Measurements from ENCODE around the gene CD79A. TPM values are rescaled to one million over a fixed set of nuclear protein-coding genes. Genes with fewer than 3 reads are reported as not detected.

The CD79A gene
- total RNA-seq, 2 experiments from 2014 or later, result 3.7 to 3.8 TPM

DNA sequence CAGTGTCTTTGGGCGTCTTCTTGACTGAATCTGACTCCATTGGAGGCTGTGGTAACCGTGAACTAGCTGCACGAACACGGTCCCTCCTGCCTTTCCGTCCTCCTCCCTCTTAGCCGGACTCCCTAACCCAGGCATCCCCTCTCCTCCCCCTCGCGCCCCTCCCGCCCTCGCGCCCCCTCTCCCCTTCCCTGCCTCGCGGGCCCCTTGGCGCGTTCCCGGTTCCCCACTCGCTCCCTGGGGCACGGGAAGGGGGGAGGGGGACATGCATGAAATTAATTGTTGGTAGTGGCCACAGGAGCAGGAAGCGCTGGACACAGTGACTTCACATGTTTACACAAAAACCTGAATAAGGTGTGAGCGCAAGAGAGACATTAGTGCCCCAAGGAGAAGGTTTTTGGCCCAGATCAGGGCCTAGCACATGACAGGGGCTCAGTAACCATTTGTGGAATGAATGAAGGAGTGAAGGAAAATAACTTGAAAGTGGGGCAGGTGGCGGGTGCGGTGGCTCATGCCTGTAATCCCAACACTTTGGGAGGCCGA, 32.0 kb upstream of the CD79A start:
- no peak overlapping the region for H3K4me3 ChIP-seq (ENCODE audit: low read length)
- Mint-ChIP-seq H3K27me3 (no peaks in the 10 kb centered on the region), H3K4me1 (ENCODE audit: low read depth) (no peaks in the 10 kb centered on the region), H3K36me3 (ENCODE audit: low read depth) (no peaks in the 10 kb centered on the region), H3K27ac (no peak overlapping the region), H3K9me3 (no peaks in the 10 kb centered on the region), H3K4me3 (no peak overlapping the region)
- H3K4me1 ChIP-seq (ENCODE audit: insufficient read depth, low read length), result no peaks in the 10 kb centered on the region
- CTCF ChIA-PET, result no interaction called here
- peaks cover 0 to 10% of the 10 kb centered on the region in 2 experiments for H3K9me3 ChIP-seq (ENCODE audit: control insufficient read depth in 1 of 2, insufficient read depth in 1 of 2, low read length in 2 of 2)
- no peaks in the 10 kb centered on the region for H3K36me3 ChIP-seq (ENCODE audit: insufficient read depth, low read length)
- intact Hi-C loops (cut with DNase I, micrococcal nuclease), result no loop called here
- no peak overlapping the region for H3K27ac ChIP-seq (ENCODE audit: low read depth in 1 of 2, low read length in 2 of 2)
- no peaks in the 10 kb centered on the region for H3K27me3 ChIP-seq (ENCODE audit: control insufficient read depth in 1 of 2, insufficient read depth in 2 of 2, low read length in 2 of 2)
- DNase-seq, result no peak
- TF ChIP-seq, protein P1, sequence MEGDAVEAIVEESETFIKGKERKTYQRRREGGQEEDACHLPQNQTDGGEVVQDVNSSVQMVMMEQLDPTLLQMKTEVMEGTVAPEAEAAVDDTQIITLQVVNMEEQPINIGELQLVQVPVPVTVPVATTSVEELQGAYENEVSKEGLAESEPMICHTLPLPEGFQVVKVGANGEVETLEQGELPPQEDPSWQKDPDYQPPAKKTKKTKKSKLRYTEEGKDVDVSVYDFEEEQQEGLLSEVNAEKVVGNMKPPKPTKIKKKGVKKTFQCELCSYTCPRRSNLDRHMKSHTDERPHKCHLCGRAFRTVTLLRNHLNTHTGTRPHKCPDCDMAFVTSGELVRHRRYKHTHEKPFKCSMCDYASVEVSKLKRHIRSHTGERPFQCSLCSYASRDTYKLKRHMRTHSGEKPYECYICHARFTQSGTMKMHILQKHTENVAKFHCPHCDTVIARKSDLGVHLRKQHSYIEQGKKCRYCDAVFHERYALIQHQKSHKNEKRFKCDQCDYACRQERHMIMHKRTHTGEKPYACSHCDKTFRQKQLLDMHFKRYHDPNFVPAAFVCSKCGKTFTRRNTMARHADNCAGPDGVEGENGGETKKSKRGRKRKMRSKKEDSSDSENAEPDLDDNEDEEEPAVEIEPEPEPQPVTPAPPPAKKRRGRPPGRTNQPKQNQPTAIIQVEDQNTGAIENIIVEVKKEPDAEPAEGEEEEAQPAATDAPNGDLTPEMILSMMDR (IDR thresholded peaks at IDR 0.05), result no peak
- POLR2A ChIA-PET, result no interaction called here
- ATAC-seq (ENCODE audit: poor library complexity), result no peak

DNA sequence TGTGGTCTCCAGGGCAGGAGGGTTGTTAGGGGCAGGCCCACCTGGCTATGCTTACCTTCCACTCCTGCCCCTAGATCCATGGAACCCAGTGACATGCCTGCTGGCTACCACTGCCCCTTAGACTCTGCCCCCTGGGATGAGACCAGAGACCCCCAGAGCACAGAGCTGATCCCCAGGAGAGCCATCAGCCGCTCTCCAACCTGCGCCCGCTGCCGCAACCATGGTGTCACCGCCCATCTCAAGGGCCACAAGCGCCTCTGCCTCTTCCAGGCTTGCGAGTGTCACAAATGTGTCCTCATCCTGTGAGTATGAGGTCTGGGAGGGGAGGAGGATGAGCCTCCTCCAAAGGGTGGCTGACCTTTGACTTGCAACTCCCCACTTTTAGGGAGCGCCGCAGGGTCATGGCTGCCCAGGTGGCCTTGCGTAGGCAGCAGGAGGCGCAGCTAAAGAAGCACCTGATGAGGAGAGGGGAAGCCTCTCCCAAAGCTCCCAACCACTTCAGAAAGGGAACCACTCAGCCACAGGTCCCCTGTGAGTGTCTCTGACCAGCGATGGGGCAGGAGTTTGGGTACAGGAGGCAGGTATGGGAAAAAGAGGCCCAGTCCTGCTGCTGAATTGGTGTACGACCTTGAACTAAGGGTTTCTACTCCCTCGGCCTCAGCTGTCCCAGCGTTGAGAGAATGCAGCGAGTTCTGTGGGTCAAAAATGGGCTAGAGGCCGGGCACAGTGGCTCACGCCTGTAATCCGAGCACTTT, 29.6 kb upstream of the CD79A start:
- ChIA-PET POLR2A (interaction anchor here (1.2 kb wide), 1 partner anchor 13 kb away, joined by 3 read pairs; the partner anchor contains the start of gene RPS19), CTCF (no interaction called here)
- no peak overlapping the region for H3K4me3 ChIP-seq (ENCODE audit: low read length)
- H3K4me1 Mint-ChIP-seq (ENCODE audit: low read depth), result no peaks in the 10 kb centered on the region
- no peak for ATAC-seq (ENCODE audit: poor library complexity)
- intact Hi-C loops (cut with DNase I, micrococcal nuclease), result no loop called here
- H3K27ac ChIP-seq (ENCODE audit: low read depth in 1 of 2, low read length in 2 of 2), result no peak overlapping the region
- H3K9me3 ChIP-seq (ENCODE audit: control insufficient read depth in 1 of 2, insufficient read depth in 1 of 2, low read length in 2 of 2), result peaks cover 0 to 10% of the 10 kb centered on the region in 2 experiments
- no peaks in the 10 kb centered on the region for H3K27me3 ChIP-seq (ENCODE audit: control insufficient read depth in 1 of 2, insufficient read depth in 2 of 2, low read length in 2 of 2)
- H3K36me3 ChIP-seq (ENCODE audit: insufficient read depth, low read length), result no peaks in the 10 kb centered on the region
- DNase-seq, result no peak
- H3K27ac Mint-ChIP-seq, result no peak overlapping the region
- no peaks in the 10 kb centered on the region for H3K36me3 Mint-ChIP-seq (ENCODE audit: low read depth)
- H3K4me1 ChIP-seq (ENCODE audit: insufficient read depth, low read length), result no peaks in the 10 kb centered on the region
- no peaks in the 10 kb centered on the region for H3K9me3 Mint-ChIP-seq
- TF ChIP-seq, protein P1 (IDR thresholded peaks at IDR 0.05), result no peak
- no peak overlapping the region for H3K4me3 Mint-ChIP-seq
- peaks cover 6% of the 10 kb centered on the region for H3K27me3 Mint-ChIP-seq

DNA sequence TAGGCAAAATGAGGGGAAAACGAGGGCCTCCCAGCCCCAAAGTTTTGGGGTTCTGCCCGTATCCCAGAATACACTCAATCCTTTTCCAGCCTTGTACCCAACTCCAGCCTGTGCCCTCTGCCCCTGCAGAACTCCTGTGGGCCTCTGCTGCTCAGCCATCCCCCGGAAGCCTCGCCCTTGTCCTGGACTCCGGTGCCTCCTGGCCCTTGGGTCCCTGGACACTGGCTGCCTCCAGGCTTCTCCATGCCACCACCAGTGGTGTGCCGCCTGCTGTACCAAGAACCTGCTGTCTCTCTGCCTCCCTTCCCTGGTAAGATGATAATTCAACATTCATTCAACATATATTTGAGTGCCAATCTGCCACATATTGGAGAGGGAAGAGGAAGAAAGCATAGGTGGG, 28.4 kb upstream of the CD79A start:
- Histone ChIP-seq H3K4me3 (ENCODE audit: low read length) (no peak overlapping the region), H3K4me1 (ENCODE audit: insufficient read depth, low read length) (no peaks in the 10 kb centered on the region), H3K27ac (ENCODE audit: low read depth in 1 of 2, low read length in 2 of 2) (no peak overlapping the region), H3K27me3 (ENCODE audit: control insufficient read depth in 1 of 2, insufficient read depth in 2 of 2, low read length in 2 of 2) (no peaks in the 10 kb centered on the region), H3K36me3 (ENCODE audit: insufficient read depth, low read length) (no peaks in the 10 kb centered on the region), H3K9me3 (ENCODE audit: control insufficient read depth in 1 of 2, insufficient read depth in 1 of 2, low read length in 2 of 2) (peaks cover 0 to 10% of the 10 kb centered on the region in 2 experiments)
- peaks cover 8% of the 10 kb centered on the region for H3K27me3 Mint-ChIP-seq
- H3K27ac Mint-ChIP-seq, result no peak overlapping the region
- H3K36me3 Mint-ChIP-seq (ENCODE audit: low read depth), result no peaks in the 10 kb centered on the region
- intact Hi-C loops (cut with DNase I, micrococcal nuclease), result no loop called here
- POLR2A ChIA-PET, result interaction anchor here (0.6 to 1.2 kb wide), 2 partner anchors 11 to 100 kb away, joined by 3 read pairs; partner anchors contain the start of gene RPS19
- CTCF ChIA-PET, result no interaction called here
- DNase-seq (no peak), ATAC-seq (ENCODE audit: poor library complexity) (no peak)
- no peaks in the 10 kb centered on the region for H3K4me1 Mint-ChIP-seq (ENCODE audit: low read depth)
- TF ChIP-seq, protein P1 (IDR thresholded peaks at IDR 0.05), result no peak
- no peaks in the 10 kb centered on the region for H3K9me3 Mint-ChIP-seq
- no peak overlapping the region for H3K4me3 Mint-ChIP-seq

All from CD4-positive, alpha-beta T cell (primary cell).